Right renal cortex interstitium (tissue), 3 donors: ENCODE data around the gene GTF2IRD1. TPM values are rescaled to one million over a fixed set of nuclear protein-coding genes. Genes with fewer than 3 reads are reported as not detected.
"Not testable (repeated sequence)": the region's sequence is repeated elsewhere in the genome, so short reads cannot be mapped to it uniquely, and the experiment has no call there.

Experiments
- DNase-seq, 3 donors: peaks; one replicate each; pipeline ENCODE4 v3.0.0-alpha.2; 2013; ENCODE audit warnings: low read depth in 3 of 3, low spot score in 2 of 3
- polyA plus RNA-seq, 3 donors: library from polyadenylated mRNA; unstranded; fragments of 120-200 nt; gene quantifications; one replicate each; pipeline ENCODE4 v1.2.1, GENCODE V29; 2013; ENCODE audit not compliant: insufficient read length in 3 of 3

Gene GTF2IRD1
- polyA plus RNA-seq, 3 donors, result 51.3 to 58.4 (median 55.1) TPM

DNA sequence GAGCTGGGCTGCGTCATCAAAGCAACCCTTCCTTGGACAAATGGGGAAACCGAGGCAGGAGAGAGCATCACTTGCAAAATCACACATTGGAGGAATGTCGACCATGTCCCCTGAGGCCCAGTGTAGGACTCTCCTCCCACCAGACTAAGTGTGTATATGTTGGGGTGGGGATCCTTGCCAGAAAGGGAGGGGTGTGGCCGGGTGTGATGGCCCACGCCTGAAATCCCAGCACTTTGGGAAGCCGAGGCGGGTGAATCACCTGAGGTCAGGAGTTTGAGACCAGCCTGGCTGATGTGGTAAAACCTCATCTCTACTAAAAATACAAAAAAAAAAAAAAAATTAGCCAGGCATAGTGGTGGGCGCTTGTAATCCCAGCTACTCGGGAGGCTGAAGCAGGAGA is 23.3 kb upstream of the GTF2IRD1 start:
- DNase-seq, result not testable (repeated sequence)

DNA sequence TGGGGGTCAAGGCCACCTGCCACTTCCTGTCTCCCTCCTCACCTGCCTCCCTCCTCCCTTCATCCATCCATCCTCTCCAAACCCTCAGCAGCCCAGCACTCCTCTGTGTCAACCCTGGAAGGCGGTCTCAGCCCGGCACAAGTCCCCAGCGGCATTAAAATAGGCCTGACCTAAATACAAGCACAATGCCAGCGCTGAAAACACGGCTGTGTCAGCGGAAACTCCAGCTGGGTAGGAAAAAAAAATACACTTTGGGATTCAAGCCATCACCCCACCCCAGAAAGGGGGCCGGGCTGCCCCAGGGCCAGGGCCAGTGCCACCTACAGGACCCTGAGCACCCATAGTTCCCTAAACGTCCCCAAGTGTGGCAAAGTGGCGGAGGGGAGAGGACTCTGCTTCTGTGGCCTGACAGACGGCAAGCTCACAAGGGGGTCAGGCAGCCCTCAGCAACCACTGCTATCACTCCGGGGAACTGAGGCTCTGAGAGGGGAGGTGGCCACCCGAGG is 22.7 kb upstream of the GTF2IRD1 start:
- no peak for DNase-seq

DNA sequence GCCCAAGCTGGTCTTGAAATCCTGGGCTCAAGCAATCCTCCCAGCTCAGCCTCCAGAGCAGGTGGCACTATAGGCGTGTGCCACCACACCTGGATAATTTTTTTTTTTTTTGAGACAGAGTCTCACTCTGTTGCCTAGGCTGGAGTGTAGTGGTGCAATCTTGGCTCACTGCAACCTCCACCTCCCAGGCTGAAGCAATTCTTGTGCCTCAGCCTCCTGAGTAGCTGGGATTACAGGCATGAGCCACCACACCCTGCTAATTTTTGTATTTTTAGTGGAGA is 16.5 kb upstream of the GTF2IRD1 start:
- DNase-seq, result not testable (repeated sequence)

DNA sequence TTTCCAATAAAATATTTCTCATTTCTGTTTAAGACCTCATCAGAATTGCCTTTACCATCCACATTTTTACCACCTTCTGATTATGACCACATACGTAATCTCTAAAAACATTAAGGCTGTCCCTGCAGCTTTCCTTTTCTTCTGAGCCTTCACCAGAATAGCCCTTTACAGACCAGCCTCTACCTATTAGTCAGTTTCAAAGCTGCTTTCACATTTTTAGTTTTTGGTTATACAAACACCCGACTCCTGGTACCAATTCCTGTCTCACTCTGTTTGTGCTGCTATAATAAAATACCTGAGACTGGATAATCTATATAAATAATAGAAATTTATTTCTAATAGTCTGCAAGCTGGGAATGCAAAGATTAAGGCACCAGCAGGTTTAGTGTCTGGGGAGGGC is 15.4 kb upstream of the GTF2IRD1 start:
- DNase-seq, result no peak

DNA sequence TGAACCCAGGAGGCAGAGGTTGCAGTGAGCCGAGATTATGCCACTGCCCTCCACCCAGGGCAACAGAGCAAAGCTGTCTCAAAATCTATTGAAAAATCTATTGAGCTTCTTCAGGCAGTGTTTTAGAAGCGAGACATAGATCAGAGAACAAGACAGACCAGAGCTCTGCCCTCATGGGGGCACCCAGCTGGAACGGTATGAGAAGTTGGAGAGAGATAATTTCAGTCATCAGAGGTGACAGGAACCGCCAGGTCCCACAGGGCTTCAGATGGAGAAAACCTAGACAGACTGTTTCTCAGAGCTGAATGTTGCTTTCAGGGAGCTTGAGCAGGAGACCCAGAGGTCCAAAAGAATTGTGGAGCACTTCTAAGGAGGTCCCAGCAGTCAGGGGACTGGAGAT is 14.2 kb upstream of the GTF2IRD1 start:
- no peak for DNase-seq

DNA sequence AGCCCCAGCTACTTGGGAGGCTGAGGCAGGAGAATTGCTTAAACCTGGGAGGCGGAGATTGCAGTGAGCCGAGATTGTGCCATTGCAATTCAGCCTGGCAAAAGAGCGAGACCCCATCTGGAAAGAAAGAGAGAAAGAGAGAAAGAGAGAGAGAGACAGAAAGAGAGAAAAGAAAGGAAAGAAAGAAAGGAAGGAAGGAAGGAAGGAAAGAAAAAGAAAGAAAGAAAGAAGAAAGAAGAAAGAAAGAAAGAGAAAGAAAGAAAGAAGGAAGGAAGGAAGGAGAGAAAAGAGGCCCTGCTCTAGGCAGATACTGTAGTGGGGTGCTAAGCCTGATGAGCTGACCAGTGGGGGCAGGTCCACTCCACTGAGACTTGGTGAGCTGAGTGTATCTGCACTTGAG is 13.6 kb upstream of the GTF2IRD1 start:
- not testable (repeated sequence) for DNase-seq

DNA sequence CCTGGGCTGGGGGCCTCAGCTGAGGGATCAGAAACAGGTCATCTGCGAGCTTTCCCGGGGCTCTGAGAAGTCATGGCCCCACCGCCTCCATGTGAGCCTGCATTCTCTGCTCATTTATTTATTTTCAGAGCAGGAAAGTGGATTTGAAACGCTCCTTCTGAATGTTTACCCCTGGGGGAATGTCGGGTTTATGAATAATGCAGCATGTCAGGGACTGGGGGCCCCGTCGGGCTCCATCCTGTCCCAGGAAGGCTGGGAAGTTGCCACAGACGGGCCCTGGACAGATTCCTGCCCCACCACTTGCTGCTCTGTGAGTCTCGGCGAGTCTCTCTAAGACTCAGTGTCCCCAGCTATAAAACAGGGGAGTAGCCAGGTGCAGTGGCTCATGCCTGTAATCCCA is 11.9 kb upstream of the GTF2IRD1 start:
- DNase-seq, result no peak

DNA sequence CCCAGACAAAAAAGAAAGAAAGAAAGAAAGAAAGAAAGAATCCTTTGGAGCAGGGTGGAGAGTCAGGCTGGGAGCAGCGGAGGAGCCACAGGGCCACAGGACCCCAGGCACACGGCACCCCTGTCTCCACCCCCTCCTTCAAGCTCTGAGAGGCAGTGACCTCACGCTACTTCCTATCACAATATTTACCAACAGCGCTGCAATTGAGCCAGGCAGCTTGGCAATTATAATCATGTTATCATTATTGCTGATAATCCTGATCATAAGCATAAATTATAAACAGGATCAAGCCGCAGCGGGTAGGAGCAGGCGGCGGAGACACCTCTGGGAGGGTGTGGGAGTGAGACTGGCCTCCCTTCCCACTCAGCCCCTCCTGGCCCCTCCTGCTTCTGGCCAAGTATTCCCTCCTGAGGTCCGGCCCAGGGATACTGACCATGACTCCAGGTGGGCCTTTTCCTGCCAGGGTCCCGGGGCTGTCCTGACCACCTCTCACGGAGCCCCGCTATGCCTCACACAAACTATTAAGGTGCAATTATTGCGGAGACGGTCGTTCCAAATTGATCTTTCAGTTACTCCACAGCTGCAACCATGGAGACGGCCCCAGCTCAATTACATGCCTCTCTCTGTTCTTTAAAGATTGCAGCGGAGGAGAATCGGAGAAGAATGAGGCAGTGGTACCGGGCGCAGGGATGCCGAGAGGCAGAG is 10.0 kb upstream of the GTF2IRD1 start:
- DNase-seq, result no peak

DNA sequence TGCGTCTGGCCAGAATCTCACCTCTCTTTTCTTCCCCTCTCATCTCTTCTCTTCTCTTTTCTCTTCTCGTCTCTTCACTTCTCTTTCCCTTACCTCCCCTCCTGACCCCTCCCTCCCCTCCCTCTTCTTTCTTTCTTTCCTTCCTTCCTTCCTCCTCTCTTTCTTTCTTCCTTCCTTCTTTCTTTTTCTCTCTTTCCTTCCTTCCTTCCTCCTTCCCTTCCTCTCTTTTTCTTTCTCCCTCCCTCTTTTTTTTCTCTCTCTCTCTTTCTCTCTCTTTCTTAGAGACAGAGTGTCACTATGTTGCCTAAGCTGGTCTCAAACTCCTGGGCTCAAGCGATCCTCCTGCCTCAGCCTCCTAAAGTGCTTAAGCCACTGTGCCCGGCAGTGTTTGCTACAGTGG is 4.6 kb upstream of the GTF2IRD1 start:
- DNase-seq, result no peak

DNA sequence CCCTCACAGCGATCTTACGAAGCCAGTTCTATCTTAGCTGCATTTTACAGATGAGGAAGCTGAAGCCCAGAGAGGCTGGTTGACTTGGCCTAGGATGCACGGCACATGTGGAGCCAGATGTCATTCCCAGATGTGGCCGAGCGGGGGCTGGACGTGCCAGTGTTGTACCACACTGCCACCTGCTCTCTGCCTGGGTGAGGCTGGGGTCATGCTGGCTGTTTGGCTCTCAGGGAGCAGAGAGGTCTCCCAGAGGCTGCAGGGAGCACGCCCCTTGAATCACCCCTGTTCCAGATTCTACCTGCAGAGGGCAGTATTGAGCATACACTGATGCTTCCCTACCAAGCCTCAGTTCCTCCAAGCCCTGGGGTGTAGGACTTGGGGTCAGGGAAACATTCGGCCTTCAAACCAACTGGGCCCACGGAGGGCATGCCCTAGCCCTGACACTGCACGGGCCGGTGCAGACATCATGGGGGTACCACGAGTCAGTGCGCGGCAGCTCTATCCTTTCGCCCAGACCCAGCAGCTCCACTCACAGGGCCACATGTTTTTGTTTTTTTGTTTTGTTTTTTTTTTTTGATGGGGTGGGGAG is 3.8 kb upstream of the GTF2IRD1 start:
- no peak for DNase-seq

DNA sequence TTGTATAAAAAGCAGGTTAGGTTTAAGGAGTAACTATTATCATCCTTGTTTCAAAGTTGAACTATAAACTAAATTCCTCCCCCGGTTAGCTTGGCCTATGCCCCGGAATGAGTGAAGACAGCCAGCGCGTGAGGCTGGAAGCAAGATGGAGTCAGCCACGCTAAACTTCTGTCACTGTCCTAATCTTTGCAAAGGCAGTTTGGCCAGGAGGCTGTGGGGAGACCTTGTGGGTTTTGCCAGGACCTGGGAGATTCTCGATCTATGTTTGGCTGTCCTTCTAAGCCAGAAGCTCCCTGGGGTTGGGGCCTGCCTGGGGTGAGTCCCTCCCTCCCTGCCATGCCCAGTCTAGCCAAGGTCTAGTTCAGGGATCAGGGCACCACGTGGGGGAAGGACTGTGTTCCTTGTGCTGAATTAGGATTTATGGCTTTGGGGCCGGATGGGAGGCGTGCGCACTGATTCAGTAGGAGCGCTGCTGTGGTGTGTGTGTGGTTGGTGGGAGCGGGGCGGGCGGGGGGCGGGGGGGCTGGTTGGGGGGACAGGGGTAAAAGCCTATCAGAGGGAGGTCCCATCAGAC is 871 bp upstream of the GTF2IRD1 start:
- DNase-seq, result no peak

DNA sequence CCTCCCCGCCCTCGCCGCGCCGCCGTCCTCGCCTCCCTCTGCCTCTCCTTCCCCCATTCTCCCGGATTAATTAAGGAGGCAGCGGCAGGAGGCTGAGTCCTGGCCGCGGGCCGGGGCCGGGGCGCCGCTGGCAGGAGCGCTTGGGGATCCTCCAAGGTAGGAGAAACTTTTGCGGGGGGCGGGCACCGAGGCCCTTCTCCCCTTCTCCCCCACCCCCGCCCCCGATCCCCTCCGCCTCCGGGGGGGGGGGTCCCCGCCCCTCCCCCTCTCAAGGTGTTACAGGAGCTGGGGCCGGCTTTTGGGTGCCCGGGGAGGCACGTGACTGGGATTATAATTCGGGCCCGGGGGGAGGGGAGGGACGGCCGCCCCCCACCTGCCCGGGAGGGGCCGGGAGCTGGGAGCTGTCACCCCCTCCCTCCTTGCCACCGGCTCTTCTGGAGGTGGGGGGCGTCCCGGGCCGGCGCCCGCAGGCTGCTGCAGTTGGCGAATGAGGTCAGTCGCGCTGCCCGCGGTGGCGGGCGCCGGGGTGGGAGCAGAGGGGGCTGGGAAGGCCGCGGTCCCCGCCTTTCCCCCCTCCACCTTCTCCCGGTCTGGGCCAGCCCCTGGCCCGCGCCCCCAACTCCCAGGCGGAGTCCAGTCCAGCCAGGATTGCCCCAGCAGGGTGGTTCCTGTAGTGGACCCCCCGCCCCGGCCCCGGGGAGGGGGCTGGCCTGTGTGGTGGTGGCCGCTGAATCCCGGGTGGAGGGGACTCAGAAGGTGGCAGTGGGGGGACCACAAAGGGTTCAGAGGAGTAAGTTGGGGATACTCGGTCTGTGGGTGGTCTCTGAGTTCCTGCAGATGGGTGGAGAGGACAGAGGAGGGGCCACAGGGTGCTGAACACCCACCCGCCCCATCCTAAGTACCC is 567 bp downstream of the GTF2IRD1 start:
- DNase-seq, result no peak

DNA sequence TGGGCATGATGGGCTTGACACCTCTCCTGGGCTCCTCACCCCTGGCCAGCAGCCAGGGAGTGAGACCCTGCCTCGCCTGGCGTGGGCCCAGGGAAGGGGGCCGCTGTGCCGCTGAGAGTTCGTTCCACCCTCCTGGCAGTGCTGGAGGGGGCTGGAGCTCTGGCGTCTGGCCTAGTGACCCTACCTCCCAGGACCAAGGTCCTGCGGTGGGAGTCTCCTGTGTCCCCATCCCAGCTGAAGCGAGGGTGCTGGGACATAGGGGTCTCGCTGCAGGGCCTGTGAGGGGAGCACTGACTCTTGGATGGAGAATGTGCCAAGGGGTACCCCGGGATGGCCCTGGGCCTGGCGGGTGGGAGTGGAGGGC is 1.2 kb downstream of the GTF2IRD1 start:
- no peak for DNase-seq

DNA sequence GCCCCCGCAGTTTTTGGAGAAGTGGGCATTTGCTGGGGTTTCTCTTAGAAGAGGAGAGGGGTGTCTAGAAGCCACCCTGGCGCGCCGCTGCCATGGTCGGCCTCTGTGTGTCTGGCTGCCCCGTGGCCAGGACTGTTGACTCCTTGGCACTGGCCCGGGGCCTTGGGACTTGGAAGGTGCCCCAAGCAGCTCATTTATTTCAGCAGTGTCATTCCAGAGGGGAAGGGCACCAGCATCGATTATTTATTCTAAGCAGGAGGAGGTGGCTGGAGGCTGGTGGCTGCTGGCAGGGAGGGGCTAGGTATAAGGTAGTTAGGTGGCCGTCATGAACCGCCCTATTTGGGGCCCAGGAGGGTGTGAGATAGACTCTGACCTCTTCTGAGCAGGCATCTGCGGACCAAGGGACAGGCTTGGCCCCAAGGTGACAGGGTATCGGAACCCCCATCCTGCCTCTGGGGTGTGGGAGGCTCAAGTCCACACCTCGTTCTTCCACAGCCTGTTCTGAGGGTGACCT is 1.6 kb downstream of the GTF2IRD1 start:
- DNase-seq, result no peak

DNA sequence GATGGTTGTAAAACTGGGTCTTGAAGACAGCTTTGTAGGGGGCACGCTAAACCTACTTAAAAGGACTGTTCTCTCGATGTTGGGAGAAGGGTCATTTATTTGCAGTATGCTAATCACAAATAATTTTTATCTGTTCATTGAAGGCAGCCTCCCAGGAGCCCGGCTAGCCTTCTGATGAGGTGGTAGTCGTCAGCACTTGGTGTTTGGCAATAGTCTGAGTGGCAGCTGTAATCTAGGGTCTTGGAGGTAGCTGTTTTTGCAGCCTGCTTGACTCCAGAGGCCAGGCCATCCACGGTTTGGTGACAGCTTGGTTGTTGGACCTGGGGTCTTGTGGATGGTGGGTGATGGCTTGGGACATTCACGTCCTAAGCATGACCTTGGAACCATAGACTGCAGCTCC is 2.2 kb downstream of the GTF2IRD1 start:
- no peak for DNase-seq

DNA sequence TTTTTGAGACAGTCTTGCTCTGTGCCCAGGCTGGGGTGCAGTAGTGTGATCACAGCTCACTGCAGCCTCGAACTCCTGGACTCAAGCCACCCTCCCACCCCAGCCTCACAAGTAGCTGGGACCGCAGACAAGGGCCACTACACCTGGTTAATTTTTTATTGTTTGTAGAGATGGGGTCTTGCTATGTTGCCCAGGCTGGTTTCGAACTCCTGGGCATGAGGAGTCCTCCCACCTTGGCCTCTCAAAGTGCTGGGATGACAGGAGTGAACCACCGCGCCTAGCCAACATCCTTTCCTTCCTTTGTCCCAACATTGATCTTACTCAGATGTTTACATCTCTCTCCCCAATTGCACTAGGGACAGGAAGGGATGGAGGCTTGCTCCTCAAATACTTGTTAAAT is 3.3 kb downstream of the GTF2IRD1 start:
- no peak for DNase-seq

DNA sequence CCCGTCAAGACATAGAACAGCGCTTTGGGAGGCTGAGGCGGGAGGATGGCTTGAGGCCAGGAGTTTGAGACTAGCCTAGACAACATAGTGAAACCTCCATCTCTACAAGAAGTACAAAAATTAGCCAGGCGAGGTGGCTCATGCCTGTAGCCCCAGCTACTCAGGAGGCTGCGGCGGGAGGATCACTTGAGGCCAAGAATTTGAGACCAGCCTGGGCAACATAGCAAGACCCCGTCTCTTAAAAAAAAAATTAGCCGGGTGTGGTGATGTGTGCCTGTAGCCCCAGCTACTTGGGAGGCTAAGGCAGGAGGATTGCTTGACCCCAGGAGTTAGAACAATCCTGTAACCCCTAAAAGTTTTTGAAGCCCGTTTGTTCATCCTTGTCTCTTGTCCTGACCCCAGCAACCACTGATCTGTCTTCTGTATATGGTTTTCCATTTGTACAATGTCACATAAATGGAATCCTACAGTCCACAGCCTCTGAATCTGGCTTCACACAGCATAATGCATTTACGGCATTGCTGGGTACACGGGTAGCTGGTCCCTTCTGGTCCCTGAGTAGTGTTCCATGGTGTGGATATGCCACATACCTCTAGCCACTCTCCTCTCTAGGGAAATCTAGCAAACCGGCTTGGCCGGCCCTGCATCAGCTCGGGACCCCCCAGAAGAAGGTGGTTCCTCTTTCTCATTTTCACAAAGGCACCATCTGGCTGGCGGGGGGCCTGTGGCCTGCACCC is 8.4 kb downstream of the GTF2IRD1 start:
- DNase-seq, result no peak

DNA sequence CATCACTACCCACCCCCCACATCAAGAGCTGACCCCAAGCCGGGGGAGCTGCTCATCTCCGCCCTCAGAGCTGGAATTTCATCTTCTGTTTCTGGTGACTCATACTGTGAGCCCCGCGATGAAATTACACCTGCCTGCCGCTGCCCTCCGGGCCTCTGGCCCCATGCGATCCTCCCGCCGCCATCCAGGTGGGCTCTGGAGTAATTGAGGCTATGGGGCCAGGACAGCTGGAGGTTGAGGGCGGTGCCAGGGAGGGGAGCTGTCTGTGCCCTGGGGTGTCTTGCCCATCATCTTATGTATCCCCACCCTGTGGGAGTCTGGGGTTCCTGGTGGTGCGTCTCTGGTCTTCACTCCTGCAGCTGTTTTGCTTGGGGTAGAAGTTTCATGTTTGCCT is 9.0 kb downstream of the GTF2IRD1 start:
- DNase-seq, result no peak

DNA sequence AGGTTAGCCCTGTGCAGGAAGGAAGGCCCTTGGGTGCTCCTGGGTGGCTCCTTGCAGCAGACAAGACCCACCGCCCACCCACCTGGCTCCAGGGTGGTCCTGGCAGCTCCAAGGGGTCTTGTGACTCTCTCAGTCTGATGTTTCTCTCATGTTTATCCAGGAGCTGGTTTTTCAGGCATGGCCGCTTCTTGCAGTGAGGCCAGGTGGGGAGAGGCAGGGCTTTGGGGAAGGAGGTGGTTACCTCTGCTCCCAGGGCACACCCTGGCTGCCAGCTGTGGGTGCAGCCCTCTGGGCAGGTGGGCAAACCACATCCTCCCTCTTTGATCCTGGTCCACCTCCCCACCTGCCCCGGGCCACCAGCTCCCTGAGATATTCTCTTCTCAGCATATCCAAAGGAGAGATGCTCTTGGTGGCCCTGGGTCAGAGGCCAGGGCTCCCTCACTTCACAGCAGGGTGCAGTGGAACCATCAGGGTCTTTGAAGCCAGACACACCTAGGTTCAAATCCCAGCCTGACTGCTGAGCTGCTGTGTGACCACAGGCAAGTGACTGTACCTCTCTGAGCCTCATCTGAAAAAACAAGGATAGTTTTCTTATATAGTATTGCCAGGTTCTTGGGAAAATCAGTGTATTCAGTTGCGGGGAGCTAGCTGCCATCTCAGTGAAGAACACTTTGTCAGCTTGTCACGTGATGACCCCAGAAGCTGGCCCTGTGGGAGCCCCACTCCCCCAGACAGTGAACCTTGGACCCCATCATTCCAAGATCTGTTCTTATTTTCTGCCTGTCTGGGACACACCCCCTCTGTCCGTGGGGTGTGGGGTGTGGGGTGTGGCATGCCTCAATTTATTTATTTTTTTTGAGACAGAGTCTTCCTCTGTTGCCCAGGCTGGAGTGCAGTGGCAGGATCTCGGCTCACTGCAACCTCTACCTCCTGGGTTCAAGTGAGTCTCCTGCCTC is 11.5 kb downstream of the GTF2IRD1 start:
- no peak for DNase-seq
